Prostate gland (tissue), 2 donors: ENCODE data around the gene TEKT2. TPM values are rescaled to one million over a fixed set of nuclear protein-coding genes. Genes with fewer than 3 reads are reported as not detected.
A peak's percentile ranks its signal among the peaks of the same experiment; 100 is the strongest.

ENCODE experiments used
- DNase-seq: peaks from one replicate; pipeline ENCODE4 v3.0.0-alpha.2; 2019; ENCODE audit warnings: low spot score
- H3K27ac ChIP-seq, 2 donors: fragments of 200-600 bp; sonication (generic); 2 replicates each; pipeline ENCODE4 v1.5.1; 2017 to 2019
- H3K27me3 ChIP-seq: fragments of 200-600 bp; sonication (generic); replicated peaks from 2 replicates; pipeline ENCODE4 v1.5.1; 2019; ENCODE audit not compliant: insufficient read depth
- H3K36me3 ChIP-seq, 2 donors: fragments of 200-600 bp; sonication (generic); 1 replicate in 1 of 2; 2 replicates in 1 of 2; pipeline versions ENCODE4 v1.5.1 to v1.8.1; 2017 to 2019
- H3K4me1 ChIP-seq: fragments of 200-600 bp; sonication (generic); replicated peaks from 2 replicates; pipeline ENCODE4 v1.5.1; 2019
- H3K4me3 ChIP-seq, 2 donors: fragments of 200-600 bp; sonication (generic); 2 replicates each; pipeline ENCODE4 v1.5.1; 2017 to 2019
- H3K9me3 ChIP-seq: fragments of 200-600 bp; sonication (generic); 2 replicates; pipeline ENCODE4 v1.5.1; 2017
- POLR2A ChIP-seq: fragments of 450-650 bp; IDR thresholded peaks from one replicate; pipeline ENCODE4 v1.6.1; 2016; ENCODE audit warnings: antibody characterized with exemption, mild to moderate bottlenecking
- POLR2AphosphoS5 ChIP-seq: sonication (generic); formaldehyde crosslinking; IDR thresholded peaks from one replicate; pipeline ENCODE4 v1.6.1; 2017; ENCODE audit warnings: antibody characterized with exemption
- WGBS: methylation state at CpG from one replicate; pipeline ENCODE4 v1.1.5; 2018; 5-methylcytosine and 5-hydroxymethylcytosine counted together
- intact Hi-C: fragments of 100-400 bp; cut with DNase I; formaldehyde crosslinking; loops from one replicate; pipeline ENCODE4 v1.14.2; 2022
- total RNA-seq, 2 donors: library from RNA; depleted of rRNA; stranded (reverse); fragments of >200 nt; gene quantifications; one replicate each; pipeline ENCODE4 v1.1.0, GENCODE V29; 2016
- TF ChIP-seq, protein P1 (sequence below), 4 experiments: fragments of 200-600 bp in 2 of 4; fragments of 450-650 bp in 2 of 4; sonication (generic) in 2 of 4; IDR thresholded peaks; 1 replicate in 3 of 4; 2 replicates in 1 of 4; pipeline ENCODE4 v1.5.1; 2016 to 2019; ENCODE audit warnings: antibody characterized with exemption in 4 of 4, mild to moderate bottlenecking in 2 of 4, moderate library complexity in 2 of 4

Gene TEKT2
- total RNA-seq, 2 donors from 2014 or later: 0.77 to 6.0 TPM

- Histone ChIP-seq H3K27me3 (no peaks in the 10 kb centered on the region), H3K36me3 (no peaks in the 10 kb centered on the region), H3K9me3 (no peaks in the 10 kb centered on the region), H3K27ac (no peak overlapping the region), H3K4me3 (no peak overlapping the region), H3K4me1 (no peaks in the 10 kb centered on the region)
- no peak for DNase-seq
- intact Hi-C loops: no loop called here
- 89% methylated on average over 3 of the region's 3 CpGs for WGBS
- TF ChIP-seq, protein P1, sequence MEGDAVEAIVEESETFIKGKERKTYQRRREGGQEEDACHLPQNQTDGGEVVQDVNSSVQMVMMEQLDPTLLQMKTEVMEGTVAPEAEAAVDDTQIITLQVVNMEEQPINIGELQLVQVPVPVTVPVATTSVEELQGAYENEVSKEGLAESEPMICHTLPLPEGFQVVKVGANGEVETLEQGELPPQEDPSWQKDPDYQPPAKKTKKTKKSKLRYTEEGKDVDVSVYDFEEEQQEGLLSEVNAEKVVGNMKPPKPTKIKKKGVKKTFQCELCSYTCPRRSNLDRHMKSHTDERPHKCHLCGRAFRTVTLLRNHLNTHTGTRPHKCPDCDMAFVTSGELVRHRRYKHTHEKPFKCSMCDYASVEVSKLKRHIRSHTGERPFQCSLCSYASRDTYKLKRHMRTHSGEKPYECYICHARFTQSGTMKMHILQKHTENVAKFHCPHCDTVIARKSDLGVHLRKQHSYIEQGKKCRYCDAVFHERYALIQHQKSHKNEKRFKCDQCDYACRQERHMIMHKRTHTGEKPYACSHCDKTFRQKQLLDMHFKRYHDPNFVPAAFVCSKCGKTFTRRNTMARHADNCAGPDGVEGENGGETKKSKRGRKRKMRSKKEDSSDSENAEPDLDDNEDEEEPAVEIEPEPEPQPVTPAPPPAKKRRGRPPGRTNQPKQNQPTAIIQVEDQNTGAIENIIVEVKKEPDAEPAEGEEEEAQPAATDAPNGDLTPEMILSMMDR (IDR thresholded peaks at IDR 0.05): no peak
- TF ChIP-seq POLR2AphosphoS5 (no peak), POLR2A (no peak)
Measured at GRCh38 chr1:36132029-36132428, 48.1 kb downstream of the TEKT2 start.

- intact Hi-C loops: no loop called here
- 52% methylated on average over 3 of the region's 3 CpGs for whole genome bisulfite sequencing
- H3K4me1 ChIP-seq: no peaks in the 10 kb centered on the region
- H3K4me3 ChIP-seq: no peak overlapping the region
- H3K9me3 ChIP-seq: no peaks in the 10 kb centered on the region
- H3K27me3 ChIP-seq: no peaks in the 10 kb centered on the region
- TF ChIP-seq POLR2A (peak; percentile 36), POLR2AphosphoS5 (peak; percentile 45)
- TF ChIP-seq, protein P1 (IDR thresholded peaks at IDR 0.05): no peak
- peak; percentile 56 for DNase-seq
- H3K27ac ChIP-seq: no peak overlapping the region
- H3K36me3 ChIP-seq: no peaks in the 10 kb centered on the region
Measured at GRCh38 chr1:36133484-36133883, 49.6 kb downstream of the TEKT2 start.

DNA sequence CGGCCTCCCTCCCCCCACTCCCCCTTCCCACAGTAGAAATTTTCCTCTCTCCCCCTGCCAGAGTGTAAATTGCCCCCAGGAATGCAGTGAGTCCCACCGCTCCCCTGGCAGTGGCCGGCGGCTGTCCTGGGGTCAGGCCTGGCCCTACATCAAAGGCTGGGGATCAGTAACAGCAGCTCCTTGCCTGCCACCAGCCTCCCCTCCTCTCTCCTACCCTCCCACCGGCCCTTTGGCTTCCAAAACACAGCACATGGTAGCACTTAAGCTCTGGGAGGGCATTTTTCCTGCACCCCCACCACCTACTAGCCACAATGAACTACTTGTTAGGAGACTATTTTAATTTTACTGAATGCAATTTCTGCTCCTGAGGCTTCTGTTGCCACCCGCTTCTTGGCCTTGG lies 50.1 kb downstream of the TEKT2 start:
- H3K27me3 ChIP-seq: no peaks in the 10 kb centered on the region
- intact Hi-C loops: loop anchor here (1.0 kb wide), 1 partner anchor 35 kb away; no protein-coding TSS in a partner anchor
- no peaks in the 10 kb centered on the region for H3K4me1 ChIP-seq
- H3K36me3 ChIP-seq: no peaks in the 10 kb centered on the region
- TF ChIP-seq POLR2AphosphoS5 (no peak), POLR2A (no peak)
- TF ChIP-seq, protein P1 (IDR thresholded peaks at IDR 0.05): no peak
- DNase-seq: no peak
- H3K27ac ChIP-seq: no peak overlapping the region
- no peak overlapping the region for H3K4me3 ChIP-seq
- no peaks in the 10 kb centered on the region for H3K9me3 ChIP-seq
- 46% methylated on average over 6 of the region's 6 CpGs for WGBS

GRCh38 chr1:36134505-36135329 lies 50.8 kb downstream of the TEKT2 start:
- no peaks in the 10 kb centered on the region for H3K9me3 ChIP-seq
- WGBS: 62% methylated on average over 7 of the region's 7 CpGs
- DNase-seq: no peak
- TF ChIP-seq, protein P1 (IDR thresholded peaks at IDR 0.05): peak in 3 of 4 experiments; percentile 64 to 77 (median 65)
- TF ChIP-seq POLR2AphosphoS5 (no peak), POLR2A (no peak)
- intact Hi-C loops: loop anchor here (1.0 kb wide), 1 partner anchor 35 kb away; no protein-coding TSS in a partner anchor
- no peaks in the 10 kb centered on the region for H3K36me3 ChIP-seq
- H3K27me3 ChIP-seq: no peaks in the 10 kb centered on the region
- peak overlapping the region; percentile 10 to 55 for H3K27ac ChIP-seq
- H3K4me1 ChIP-seq: no peaks in the 10 kb centered on the region
- no peak overlapping the region for H3K4me3 ChIP-seq

DNA sequence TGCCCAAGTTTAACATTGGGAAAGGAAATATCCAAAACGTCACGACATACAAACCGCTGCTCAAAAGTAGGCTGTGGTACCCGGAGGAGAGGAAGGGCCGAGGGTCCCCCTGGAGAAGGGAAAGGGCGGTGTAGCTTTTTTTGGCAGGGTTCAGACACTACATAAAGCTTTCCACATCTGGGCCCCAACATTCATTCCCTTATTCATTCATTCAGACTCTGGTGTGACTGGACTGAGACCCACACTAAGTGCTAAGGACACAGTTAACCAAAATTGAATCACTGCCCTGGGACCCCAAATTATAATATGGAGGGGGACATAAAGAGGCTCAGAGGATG lies 51.4 kb downstream of the TEKT2 start:
- no peak overlapping the region for H3K4me3 ChIP-seq
- intact Hi-C loops: no loop called here
- no peaks in the 10 kb centered on the region for H3K36me3 ChIP-seq
- WGBS: 61% methylated on average over 6 of the region's 6 CpGs
- H3K27ac ChIP-seq: peak overlapping the region; percentile 10 to 55
- H3K4me1 ChIP-seq: no peaks in the 10 kb centered on the region
- TF ChIP-seq, protein P1 (IDR thresholded peaks at IDR 0.05): no peak
- TF ChIP-seq POLR2AphosphoS5: no peak
- no peaks in the 10 kb centered on the region for H3K27me3 ChIP-seq
- no peak for DNase-seq
- no peaks in the 10 kb centered on the region for H3K9me3 ChIP-seq
